Fibroblast of mammary gland (primary cell): Measurements from ENCODE around the gene HIF1AN.

Experiments
- DNase-seq: peaks from one replicate; pipeline ENCODE4 v3.0.0-alpha.2; 2010; ENCODE audit warnings: low read depth
- H3K4me3 ChIP-seq: 2 replicates; pipeline ENCODE4 v1.5.1; 2011; ENCODE audit warnings: low read depth, mild to moderate bottlenecking, low read length, moderate library complexity; ENCODE audit not compliant: control insufficient read depth
- CTCF ChIP-seq: conservative IDR thresholded peaks from 2 replicates; pipeline ENCODE4 v1.5.1; 2011; ENCODE audit warnings: low read depth, low read length, inconsistent platforms; ENCODE audit not compliant: control insufficient read depth, insufficient read depth

Gene HIF1AN

GRCh38 chr10:100537475-100537874 lies 1.7 kb downstream of the HIF1AN start:
- TF ChIP-seq CTCF = no peak
- H3K4me3 ChIP-seq = no peak overlapping the region

GRCh38 chr10:100544950-100545349 lies 9.2 kb downstream of the HIF1AN start:
- no peak for DNase-seq
- TF ChIP-seq CTCF = no peak
- no peak overlapping the region for H3K4me3 ChIP-seq

More at GRCh38 chr10:100537475-100537874, 1.7 kb downstream of the HIF1AN start:
- no peak for DNase-seq

- DNase-seq = no peak
- H3K4me3 ChIP-seq = no peak overlapping the region
- no peak for TF ChIP-seq CTCF
Observed at GRCh38 chr10:100551196-100551595, 15.5 kb downstream of the HIF1AN start.

- DNase-seq = no peak
- no peak for TF ChIP-seq CTCF
- H3K4me3 ChIP-seq = no peak overlapping the region
Observed at GRCh38 chr10:100551738-100552137, 16.0 kb downstream of the HIF1AN start.

GRCh38 chr10:100553929-100554328 lies 18.2 kb downstream of the HIF1AN start:
- no peak for TF ChIP-seq CTCF
- no peak for DNase-seq

GRCh38 chr10:100554902-100555301 lies 19.2 kb downstream of the HIF1AN start:
- DNase-seq = no peak
- no peak overlapping the region for H3K4me3 ChIP-seq
- no peak for TF ChIP-seq CTCF

More at GRCh38 chr10:100553929-100554328, 18.2 kb downstream of the HIF1AN start:
- no peak overlapping the region for H3K4me3 ChIP-seq

GRCh38 chr10:100560248-100560647 lies 24.5 kb downstream of the HIF1AN start:
- no peak for DNase-seq
- TF ChIP-seq CTCF = no peak
- no peak overlapping the region for H3K4me3 ChIP-seq
